ENCODE data around the gene FLNB.

GRCh38 chr3:57966829-57967228 lies 41.4 kb upstream of the FLNB start:
- TF ChIP-seq CTCF (conservative IDR thresholded peaks at IDR 0.05; ENCODE audit: low read depth, low read length) (no peak), POLR2A (IDR thresholded peaks at IDR 0.05; ENCODE audit: low read depth, low read length) (no peak), MAFK (IDR thresholded peaks at IDR 0.05; ENCODE audit: low read depth, low read length) (no peak), CHD1 (IDR thresholded peaks at IDR 0.05; ENCODE audit: low read depth, low read length) (no peak), RAD21 (IDR thresholded peaks at IDR 0.05; ENCODE audit: low read length) (no peak), CEBPB (IDR thresholded peaks at IDR 0.05; ENCODE audit: low read depth, low read length) (peak; percentile 81), SMC3 (IDR thresholded peaks at IDR 0.05; ENCODE audit: low read depth, low read length) (no peak)
